PFSK-1 (cell line): ENCODE results near the gene SLC2A4RG.

ENCODE experiments used
- FOXP2 ChIP-seq: optimal IDR thresholded peaks from 2 replicates; pipeline ENCODE3; 2011; ENCODE audit warnings: borderline replicate concordance, control low read depth, inconsistent platforms; ENCODE audit not compliant: insufficient read depth; ENCODE audit errors: extremely low read length, extremely low read depth
- POLR2AphosphoS5 ChIP-seq: IDR thresholded peaks from 2 replicates; pipeline ENCODE4 v1.6.1; 2012; ENCODE audit warnings: low read depth, mild to moderate bottlenecking, control low read depth, low read length, moderate library complexity
- REST ChIP-seq, 2 experiments: IDR thresholded peaks; 2 replicates each; pipeline versions ENCODE4 v1.6.1 to v1.8.0; 2011 to 2012; ENCODE audit warnings: low read depth in 2 of 2, low read length in 2 of 2, control low read depth in 1 of 2, inconsistent platforms in 1 of 2, mild to moderate bottlenecking in 1 of 2, moderate library complexity in 1 of 2; ENCODE audit not compliant: insufficient read depth in 1 of 2
- SIN3A ChIP-seq: IDR thresholded peaks from 2 replicates; pipeline ENCODE4 v1.6.1; 2012; ENCODE audit warnings: mild to moderate bottlenecking, low read length, moderate library complexity, borderline replicate concordance; ENCODE audit not compliant: insufficient read depth
- TAF1 ChIP-seq: IDR thresholded peaks from 2 replicates; pipeline ENCODE4 v1.6.1; 2012; ENCODE audit warnings: low read length, control low read depth, borderline replicate concordance; ENCODE audit not compliant: insufficient read depth

SLC2A4RG gene

GRCh38 chr20:63792866-63793265 lies 53.3 kb downstream of the SLC2A4RG start:
- TF ChIP-seq TAF1 (no peak), FOXP2 (no peak), REST (IDR thresholded peaks at IDR 0.05; ENCODE audit: insufficient read depth in 1 of 2, low read depth in 2 of 2, low read length in 2 of 2) (no peak), SIN3A (no peak), POLR2AphosphoS5 (no peak)
